ENCODE measurements around the gene POPDC3.

DNA sequence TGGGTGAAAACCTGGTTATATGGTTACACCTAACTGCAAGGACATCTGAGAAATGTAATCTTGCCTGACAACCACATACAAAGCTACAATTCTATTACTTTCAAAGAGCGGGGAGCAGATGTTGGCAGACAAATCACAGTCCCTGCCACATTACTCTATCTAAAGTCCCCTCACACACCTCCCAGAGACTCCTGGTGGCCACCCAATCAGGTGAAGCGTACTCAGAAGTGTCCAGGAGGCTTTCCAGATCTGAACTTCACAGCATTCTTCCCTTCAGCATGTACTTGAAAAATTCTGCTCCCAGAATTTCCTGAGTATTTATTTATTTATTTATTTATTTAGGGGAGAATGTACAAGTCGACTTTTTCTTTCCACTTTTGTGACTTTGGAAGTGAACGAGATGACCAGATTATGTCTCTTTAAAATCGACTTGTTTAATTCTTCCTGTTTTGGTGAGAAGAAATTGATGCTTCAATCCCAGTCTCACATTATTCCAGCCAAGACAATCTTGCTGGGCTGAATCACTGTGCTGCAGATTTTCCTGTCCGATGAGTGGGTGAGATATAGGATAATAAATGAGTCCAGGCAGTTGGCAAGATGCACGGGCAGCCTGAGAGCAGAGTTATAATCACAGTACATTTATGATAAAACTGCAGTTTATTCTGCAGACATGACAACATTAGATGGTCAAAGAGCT, 46.9 kb upstream of the POPDC3 start:
- TF ChIP-seq, protein P1, sequence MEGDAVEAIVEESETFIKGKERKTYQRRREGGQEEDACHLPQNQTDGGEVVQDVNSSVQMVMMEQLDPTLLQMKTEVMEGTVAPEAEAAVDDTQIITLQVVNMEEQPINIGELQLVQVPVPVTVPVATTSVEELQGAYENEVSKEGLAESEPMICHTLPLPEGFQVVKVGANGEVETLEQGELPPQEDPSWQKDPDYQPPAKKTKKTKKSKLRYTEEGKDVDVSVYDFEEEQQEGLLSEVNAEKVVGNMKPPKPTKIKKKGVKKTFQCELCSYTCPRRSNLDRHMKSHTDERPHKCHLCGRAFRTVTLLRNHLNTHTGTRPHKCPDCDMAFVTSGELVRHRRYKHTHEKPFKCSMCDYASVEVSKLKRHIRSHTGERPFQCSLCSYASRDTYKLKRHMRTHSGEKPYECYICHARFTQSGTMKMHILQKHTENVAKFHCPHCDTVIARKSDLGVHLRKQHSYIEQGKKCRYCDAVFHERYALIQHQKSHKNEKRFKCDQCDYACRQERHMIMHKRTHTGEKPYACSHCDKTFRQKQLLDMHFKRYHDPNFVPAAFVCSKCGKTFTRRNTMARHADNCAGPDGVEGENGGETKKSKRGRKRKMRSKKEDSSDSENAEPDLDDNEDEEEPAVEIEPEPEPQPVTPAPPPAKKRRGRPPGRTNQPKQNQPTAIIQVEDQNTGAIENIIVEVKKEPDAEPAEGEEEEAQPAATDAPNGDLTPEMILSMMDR (IDR thresholded peaks at IDR 0.05 in 4 of 5, conservative IDR thresholded peaks at IDR 0.05 in 1 of 5): no peak
- no peak for TF ChIP-seq POLR2A (IDR thresholded peaks at IDR 0.05)
